WTC11 (cell line): ENCODE data around the gene PSG6. TPM values are rescaled to one million over a fixed set of nuclear protein-coding genes. Genes with fewer than 3 reads are reported as not detected.
"Not testable (repeated sequence)": the region's sequence is repeated elsewhere in the genome, so short reads cannot be mapped to it uniquely, and the experiment has no call there.

Experiments used
- ATAC-seq: fragments of 200-7000 bp; cut with Tn5 transposase; 2 replicates; pipeline ENCODE4 v1.10.0; 2021; ENCODE audit warnings: mild to moderate bottlenecking, moderate library complexity
- CTCF ChIA-PET: fragments of 300-600 bp; sonication (Branson Sonifier 250); formaldehyde crosslinking; loops from one replicate; lab custom pipeline; 2021; ENCODE audit warnings: antibody characterized with exemption; lab: Charles Lee
- POLR2A ChIA-PET: fragments of 350-600 bp; sonication (Branson Sonifier 250); formaldehyde crosslinking; loops from one replicate; lab custom pipeline; 2021; ENCODE audit warnings: antibody characterized with exemption; lab: Charles Lee
- DNase-seq: peaks from one replicate; pipeline ENCODE4 v3.0.0; 2021; ENCODE audit warnings: low spot score
- H3K27ac Mint-ChIP-seq: 2 replicates; pipeline ENCODE4 v1.8.0; 2021; ENCODE audit warnings: mixed read lengths
- H3K27me3 Mint-ChIP-seq: 2 replicates; pipeline ENCODE4 v1.8.0; 2021; ENCODE audit warnings: low read depth, mild to moderate bottlenecking, moderate library complexity, mixed read lengths
- H3K36me3 Mint-ChIP-seq: 2 replicates; pipeline ENCODE4 v1.8.0; 2021; ENCODE audit warnings: mixed read lengths
- H3K4me1 Mint-ChIP-seq: 2 replicates; pipeline ENCODE4 v1.8.0; 2022; ENCODE audit warnings: mixed read lengths
- H3K4me3 Mint-ChIP-seq: 2 replicates; pipeline ENCODE4 v1.8.0; 2021; ENCODE audit warnings: mild to moderate bottlenecking, moderate library complexity, mixed read lengths
- H3K9me3 Mint-ChIP-seq: 2 replicates; pipeline ENCODE4 v1.8.0; 2021; ENCODE audit warnings: mixed read lengths
- CREB1 ChIP-seq: sonication (generic); formaldehyde crosslinking; IDR thresholded peaks from 2 replicates; pipeline ENCODE4 v1.8.0; 2023; ENCODE audit warnings: mild to moderate bottlenecking, missing genetic modification reagents
- ESRRA ChIP-seq: sonication (generic); formaldehyde crosslinking; IDR thresholded peaks from 2 replicates; pipeline ENCODE4 v1.8.1; 2022; ENCODE audit warnings: mild to moderate bottlenecking, missing genetic modification reagents, borderline replicate concordance
- FOXP1 ChIP-seq: sonication (generic); formaldehyde crosslinking; IDR thresholded peaks from 2 replicates; pipeline ENCODE4 v1.8.0; 2022; ENCODE audit warnings: missing genetic modification reagents, mild to moderate bottlenecking, moderate library complexity, borderline replicate concordance
- GRHL2 ChIP-seq: fragments of 250-450 bp; sonication (Bioruptor Pico); IDR thresholded peaks from 2 replicates; pipeline ENCODE4 v1.8.0; 2022; ENCODE audit warnings: mild to moderate bottlenecking, moderate library complexity; ENCODE audit not compliant: insufficient replicate concordance, severe bottlenecking
- GTF2I ChIP-seq: fragments of 250-450 bp; sonication (Bioruptor Pico); conservative IDR thresholded peaks from 2 replicates; pipeline ENCODE4 v1.4.0; 2021; ENCODE audit warnings: mild to moderate bottlenecking
- MYBL2 ChIP-seq: sonication (generic); formaldehyde crosslinking; IDR thresholded peaks from 2 replicates; pipeline ENCODE4 v1.8.1; 2023; ENCODE audit warnings: mild to moderate bottlenecking, moderate library complexity, missing genetic modification reagents
- NFATC4 ChIP-seq: fragments of 250-450 bp; sonication (Bioruptor Pico); IDR thresholded peaks from 2 replicates; pipeline ENCODE4 v1.9.0; 2021; ENCODE audit warnings: mild to moderate bottlenecking
- NR1H2 ChIP-seq: sonication (generic); formaldehyde crosslinking; IDR thresholded peaks from 2 replicates; pipeline ENCODE4 v1.9.0; 2021; ENCODE audit warnings: mild to moderate bottlenecking, moderate library complexity, missing genetic modification reagents
- RORB ChIP-seq: fragments of 250-450 bp; sonication (Bioruptor Pico); IDR thresholded peaks from 2 replicates; pipeline ENCODE4 v1.9.0; 2021; ENCODE audit warnings: mild to moderate bottlenecking
- SOX15 ChIP-seq: fragments of 250-450 bp; sonication (Bioruptor Pico); IDR thresholded peaks from 2 replicates; pipeline ENCODE4 v1.9.0; 2021; ENCODE audit warnings: mild to moderate bottlenecking
- SP1 ChIP-seq: sonication (generic); formaldehyde crosslinking; conservative IDR thresholded peaks from 2 replicates; pipeline ENCODE4 v1.8.1; 2022; ENCODE audit warnings: missing genetic modification reagents
- TEAD4 ChIP-seq: sonication (generic); formaldehyde crosslinking; IDR thresholded peaks from 2 replicates; pipeline ENCODE4 v1.8.0; 2022; ENCODE audit warnings: mild to moderate bottlenecking, missing genetic modification reagents
- total RNA-seq: library from RNA; stranded (reverse); gene quantifications from 3 replicates; pipeline ENCODE4 v1.2.3, GENCODE V29; 2021
- TF ChIP-seq, protein P1 (sequence below): fragments of 200-600 bp; IDR thresholded peaks from 2 replicates; pipeline ENCODE4 v1.8.0; 2022; ENCODE audit warnings: antibody characterized with exemption
- TF ChIP-seq, protein P2 (sequence below): sonication (generic); formaldehyde crosslinking; conservative IDR thresholded peaks from 2 replicates; pipeline ENCODE4 v1.8.1; 2022; ENCODE audit warnings: mild to moderate bottlenecking, missing genetic modification reagents
- TF ChIP-seq, protein P3 (sequence below): sonication (generic); formaldehyde crosslinking; IDR thresholded peaks from 2 replicates; pipeline ENCODE4 v1.8.1; 2022; ENCODE audit warnings: mild to moderate bottlenecking, missing genetic modification reagents, moderate library complexity, borderline replicate concordance

The PSG6 gene
- total RNA-seq, 1 experiment from 2014 or later = not detected

- H3K9me3 Mint-ChIP-seq = peaks cover 10% of the 10 kb centered on the region
- CTCF ChIA-PET, H3K4me1 Mint-ChIP-seq, H3K4me3 Mint-ChIP-seq, ATAC-seq, POLR2A ChIA-PET, H3K27ac Mint-ChIP-seq, H3K36me3 Mint-ChIP-seq: not testable (repeated sequence)
- DNase-seq = peak; percentile 36
- TF ChIP-seq, protein P1, sequence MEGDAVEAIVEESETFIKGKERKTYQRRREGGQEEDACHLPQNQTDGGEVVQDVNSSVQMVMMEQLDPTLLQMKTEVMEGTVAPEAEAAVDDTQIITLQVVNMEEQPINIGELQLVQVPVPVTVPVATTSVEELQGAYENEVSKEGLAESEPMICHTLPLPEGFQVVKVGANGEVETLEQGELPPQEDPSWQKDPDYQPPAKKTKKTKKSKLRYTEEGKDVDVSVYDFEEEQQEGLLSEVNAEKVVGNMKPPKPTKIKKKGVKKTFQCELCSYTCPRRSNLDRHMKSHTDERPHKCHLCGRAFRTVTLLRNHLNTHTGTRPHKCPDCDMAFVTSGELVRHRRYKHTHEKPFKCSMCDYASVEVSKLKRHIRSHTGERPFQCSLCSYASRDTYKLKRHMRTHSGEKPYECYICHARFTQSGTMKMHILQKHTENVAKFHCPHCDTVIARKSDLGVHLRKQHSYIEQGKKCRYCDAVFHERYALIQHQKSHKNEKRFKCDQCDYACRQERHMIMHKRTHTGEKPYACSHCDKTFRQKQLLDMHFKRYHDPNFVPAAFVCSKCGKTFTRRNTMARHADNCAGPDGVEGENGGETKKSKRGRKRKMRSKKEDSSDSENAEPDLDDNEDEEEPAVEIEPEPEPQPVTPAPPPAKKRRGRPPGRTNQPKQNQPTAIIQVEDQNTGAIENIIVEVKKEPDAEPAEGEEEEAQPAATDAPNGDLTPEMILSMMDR = peak; percentile 41; the same call in 1 of the 2 replicates
- peaks cover 12% of the 10 kb centered on the region for H3K27me3 Mint-ChIP-seq
These were observed 36.4 kb downstream of the PSG6 start for GRCh38 chr19:42881279-42881678.

- H3K27me3 Mint-ChIP-seq, H3K4me3 Mint-ChIP-seq, CTCF ChIA-PET, H3K4me1 Mint-ChIP-seq, H3K27ac Mint-ChIP-seq, H3K36me3 Mint-ChIP-seq, POLR2A ChIA-PET, H3K9me3 Mint-ChIP-seq, ATAC-seq, DNase-seq: not testable (repeated sequence)
These were observed 37.1 kb downstream of the PSG6 start for GRCh38 chr19:42880621-42881020.

- Mint-ChIP-seq H3K4me1 (no peaks in the 10 kb centered on the region), H3K4me3 (no peak within 1 kb of the TSS), H3K27ac (no peak within 1 kb of the TSS), H3K9me3 (peaks cover 7% of the 10 kb centered on the region; the same call in 1 of the 2 replicates), H3K27me3 (no peaks in the 10 kb centered on the region; the same call in 1 of the 2 replicates), H3K36me3 (no peaks in the 10 kb centered on the region)
- DNase-seq (no peak), ATAC-seq (no peak)
- ChIA-PET CTCF (no interaction called here), POLR2A (no interaction called here)
- no peak for TF ChIP-seq ESRRA (CRISPR knock-in tag)
- no peak for TF ChIP-seq FOXP1
- TF ChIP-seq TEAD4 (CRISPR knock-in tag) = no peak
- no peak for TF ChIP-seq GTF2I
- no peak for TF ChIP-seq GRHL2
- TF ChIP-seq, protein P2, sequence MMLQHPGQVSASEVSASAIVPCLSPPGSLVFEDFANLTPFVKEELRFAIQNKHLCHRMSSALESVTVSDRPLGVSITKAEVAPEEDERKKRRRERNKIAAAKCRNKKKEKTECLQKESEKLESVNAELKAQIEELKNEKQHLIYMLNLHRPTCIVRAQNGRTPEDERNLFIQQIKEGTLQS (CRISPR knock-in tag) = no peak
- TF ChIP-seq SOX15 (CRISPR knock-in tag) = no peak
- no peak for TF ChIP-seq MYBL2
- no peak for TF ChIP-seq RORB
- TF ChIP-seq NR1H2 (CRISPR knock-in tag) = no peak
- TF ChIP-seq CREB1 (CRISPR knock-in tag) = no peak
- TF ChIP-seq, protein P1 = no peak
- TF ChIP-seq NFATC4 = no peak
- no peak for TF ChIP-seq SP1 (CRISPR knock-in tag)
- TF ChIP-seq, protein P3, sequence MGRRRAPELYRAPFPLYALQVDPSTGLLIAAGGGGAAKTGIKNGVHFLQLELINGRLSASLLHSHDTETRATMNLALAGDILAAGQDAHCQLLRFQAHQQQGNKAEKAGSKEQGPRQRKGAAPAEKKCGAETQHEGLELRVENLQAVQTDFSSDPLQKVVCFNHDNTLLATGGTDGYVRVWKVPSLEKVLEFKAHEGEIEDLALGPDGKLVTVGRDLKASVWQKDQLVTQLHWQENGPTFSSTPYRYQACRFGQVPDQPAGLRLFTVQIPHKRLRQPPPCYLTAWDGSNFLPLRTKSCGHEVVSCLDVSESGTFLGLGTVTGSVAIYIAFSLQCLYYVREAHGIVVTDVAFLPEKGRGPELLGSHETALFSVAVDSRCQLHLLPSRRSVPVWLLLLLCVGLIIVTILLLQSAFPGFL (CRISPR knock-in tag) = no peak
These were observed 38.1 kb downstream of the PSG6 start, which contains the start of gene PSG1 for GRCh38 chr19:42879613-42880012. Gene PSG1, minus strand, starts transcription at chr19:42879713. Its CDS starts 132 bp downstream, at chr19:42879581.

DNA sequence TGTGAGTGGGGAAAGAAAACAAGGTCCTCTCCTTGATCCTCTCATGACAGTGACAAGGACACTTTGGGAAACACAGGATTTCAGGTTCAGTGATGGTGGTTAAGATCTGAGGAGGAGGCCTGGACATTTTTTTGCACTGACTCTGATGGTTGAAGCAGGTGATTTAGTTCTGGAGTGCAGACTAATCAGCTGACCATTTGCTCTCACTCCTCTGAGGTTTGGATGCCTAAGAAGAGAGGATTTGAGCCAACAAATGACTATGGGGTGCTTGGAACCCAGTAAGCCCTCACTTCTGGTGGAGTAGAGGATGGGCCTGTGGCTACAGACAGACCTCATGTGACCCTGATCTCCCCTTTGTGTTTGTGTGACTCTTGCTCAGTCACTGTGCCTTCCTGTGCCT is 41.1 kb downstream of the PSG6 start:
- H3K36me3 Mint-ChIP-seq, POLR2A ChIA-PET, H3K4me3 Mint-ChIP-seq, H3K4me1 Mint-ChIP-seq, CTCF ChIA-PET, H3K27me3 Mint-ChIP-seq, ATAC-seq, DNase-seq, H3K27ac Mint-ChIP-seq: not testable (repeated sequence)
- peaks cover 22% of the 10 kb centered on the region for H3K9me3 Mint-ChIP-seq

- CTCF ChIA-PET, DNase-seq: not testable (repeated sequence)
These were observed 41.8 kb downstream of the PSG6 start for GRCh38 chr19:42875881-42876280.

DNA sequence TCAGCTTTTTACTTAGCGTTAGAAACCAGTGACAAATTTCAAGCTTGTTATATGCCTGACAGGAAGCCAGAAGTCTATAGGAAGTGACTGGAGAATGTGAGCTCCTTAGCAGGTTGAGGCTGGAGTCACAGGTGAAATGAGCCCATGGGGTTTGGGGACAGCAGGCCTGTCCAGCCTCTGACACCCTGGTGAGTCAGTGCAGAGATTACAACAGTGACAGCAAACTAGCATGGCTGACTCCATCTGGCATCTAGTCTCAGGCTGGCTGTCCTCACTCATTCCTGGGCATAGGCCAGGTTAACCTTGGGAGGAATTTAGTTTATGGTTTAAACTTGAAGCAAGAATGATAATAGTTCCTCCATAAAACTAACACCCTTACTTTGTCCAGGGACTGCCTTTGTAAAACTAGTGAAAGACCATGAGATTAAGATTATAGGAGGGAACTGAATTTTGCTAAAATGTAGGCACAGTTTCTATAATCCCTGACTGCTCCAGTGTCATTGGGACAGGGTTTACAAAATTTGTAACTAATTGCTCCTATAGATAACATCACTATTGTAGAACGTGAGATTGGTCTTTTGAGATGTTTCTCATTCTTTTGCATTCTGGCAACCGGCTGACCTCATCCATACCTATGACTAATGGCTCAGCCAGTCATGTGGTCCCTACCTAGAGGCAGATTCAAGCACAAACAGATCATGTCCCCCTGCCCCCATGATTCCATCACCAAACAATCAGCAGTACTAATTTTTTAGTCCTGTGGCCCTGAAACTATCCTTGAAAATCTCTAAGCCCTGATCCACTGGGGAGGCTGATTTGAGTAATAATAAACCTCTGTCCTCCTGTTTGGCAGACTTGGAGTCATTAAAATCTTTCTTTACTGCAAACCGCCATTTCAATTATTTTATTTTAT is 42.5 kb downstream of the PSG6 start:
- H3K4me3 Mint-ChIP-seq, POLR2A ChIA-PET, H3K36me3 Mint-ChIP-seq, H3K4me1 Mint-ChIP-seq, H3K27ac Mint-ChIP-seq, DNase-seq, H3K27me3 Mint-ChIP-seq, ATAC-seq: not testable (repeated sequence)
- CTCF ChIA-PET = interaction anchor here (2.0 kb wide), 1 partner anchor 10 kb away, joined by 11 read pairs; no protein-coding TSS in a partner anchor
- peaks cover 25% of the 10 kb centered on the region for H3K9me3 Mint-ChIP-seq

More at GRCh38 chr19:42875881-42876280, 41.8 kb downstream of the PSG6 start:
- H3K36me3 Mint-ChIP-seq, H3K27ac Mint-ChIP-seq, ATAC-seq, H3K4me3 Mint-ChIP-seq, POLR2A ChIA-PET, H3K27me3 Mint-ChIP-seq, H3K4me1 Mint-ChIP-seq: not testable (repeated sequence)
- peaks cover 24% of the 10 kb centered on the region for H3K9me3 Mint-ChIP-seq
